A549 treated with CpdA at 1 μM for 4 hours (cell line): ENCODE data around the gene CD274. TPM values are rescaled to one million over a fixed set of nuclear protein-coding genes. Genes with fewer than 3 reads are reported as not detected.

Experiments
- total RNA-seq: library from RNA; stranded (reverse); fragments of 200-300 nt; extraction: Qiagen RNA extraction; gene quantifications from 5 replicates; pipeline ENCODE4 v1.2.3, GENCODE V29; 2022; ENCODE audit warnings: low read depth

CD274 gene
- 2.1 to 2.5 TPM (median 2.2 TPM) in 5 replicates for total RNA-seq

GRCh38 chr9:5450359-5451091 is at the start of gene CD274:
Gene CD274, plus strand, starts transcription at chr9:5450542. Its CDS starts 5,572 bp downstream, at chr9:5456114.

GRCh38 chr9:5437254-5438216 is 12.8 kb upstream of the CD274 start, which contains the start of gene PLGRKT:
Gene PLGRKT, minus strand, starts transcription at chr9:5437925. Its CDS starts 5,948 bp downstream, at chr9:5431977.

GRCh38 chr9:5510360-5510931 is 60.1 kb downstream of the CD274 start, which contains the start of gene PDCD1LG2:
Gene PDCD1LG2, plus strand, starts transcription at chr9:5510531. Its CDS starts 12,016 bp downstream, at chr9:5522547.

Other genes starting within 250 kb of the CD274 start
- 15.5 to 17.9 TPM (median 16.0 TPM) in 5 replicates for gene INSL4, start 219.1 kb upstream of the CD274 start, total RNA-seq
- gene RLN2, start 145.8 kb upstream of the CD274 start, total RNA-seq: 0.17 TPM in 1 of 5 replicates, not detected in the others
- gene RLN1, start 110.7 kb upstream of the CD274 start, total RNA-seq: not detected in 5 replicates
- gene PLGRKT, start 12.6 kb upstream of the CD274 start, total RNA-seq: 22.9 to 27.2 TPM (median 23.5 TPM) in 5 replicates
- 0.33 to 0.59 TPM (median 0.36 TPM) in 5 replicates for gene PDCD1LG2, start 60.0 kb downstream of the CD274 start, total RNA-seq
- 8.6 to 13.2 TPM (median 11.0 TPM) in 5 replicates for gene RIC1, start 178.6 kb downstream of the CD274 start, total RNA-seq